GM18909 (cell line): ENCODE measurements around the gene PIERCE2.
A peak's percentile ranks its signal among the peaks of the same experiment; 100 is the strongest.
"Not testable (repeated sequence)": the region's sequence is repeated elsewhere in the genome, so short reads cannot be mapped to it uniquely, and the experiment has no call there.

Experiments
- ATAC-seq: cut with Tn5 transposase; IDR thresholded peaks from one replicate; pipeline ENCODE4 v1.9.1; 2021; ENCODE audit warnings: mild to moderate bottlenecking; ENCODE audit not compliant: unreplicated experiment, poor library complexity

Gene PIERCE2, protein sequence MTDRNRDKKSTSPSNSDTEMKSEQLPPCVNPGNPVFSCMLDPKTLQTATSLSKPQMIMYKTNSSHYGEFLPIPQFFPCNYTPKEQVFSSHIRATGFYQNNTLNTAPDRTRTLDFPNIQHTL

DNA sequence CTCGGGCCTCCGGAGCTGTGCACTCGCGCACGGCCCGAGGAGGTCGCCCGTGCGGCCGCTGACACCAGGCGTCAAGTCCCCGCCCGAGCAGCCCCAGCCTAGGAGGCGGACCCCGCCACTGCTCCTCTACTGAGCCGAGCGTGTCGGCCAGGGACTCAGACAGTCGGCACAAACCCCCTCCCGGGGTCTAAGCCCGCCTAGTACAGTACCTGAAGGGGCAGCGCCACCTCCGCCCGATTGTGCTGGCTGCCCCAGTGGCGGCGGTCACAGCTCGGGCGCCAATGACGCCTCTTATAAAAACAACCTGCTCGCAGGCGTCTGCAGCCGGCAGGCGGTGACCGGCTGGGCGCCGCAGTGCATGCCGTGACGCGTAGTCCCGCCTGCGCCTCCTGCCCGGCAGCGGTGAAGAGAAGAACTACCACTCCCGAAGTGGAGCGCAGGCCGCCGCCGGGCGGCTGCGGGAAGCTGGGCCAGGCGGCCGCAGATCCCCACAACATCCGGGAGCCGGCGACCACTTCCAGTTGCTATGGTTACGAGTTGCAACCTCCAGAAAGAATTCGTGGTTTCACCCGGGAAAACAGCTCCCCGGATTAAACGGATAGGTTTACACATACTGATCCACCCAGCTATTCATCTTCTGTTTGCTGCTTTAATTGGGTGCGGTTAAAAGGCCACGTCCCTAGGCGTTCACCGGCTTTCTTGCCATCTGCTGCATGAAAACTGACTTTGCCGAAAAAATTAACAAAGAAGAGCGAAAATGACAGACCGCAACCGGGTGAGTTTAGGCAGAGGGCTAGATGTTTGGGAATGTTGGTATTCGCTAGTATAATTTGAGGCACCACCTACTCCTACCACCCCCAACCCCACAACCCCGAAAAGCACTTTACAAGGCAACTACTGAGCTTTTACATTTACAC lies at the start of gene PIERCE2, which contains the start of gene CCPG1:
Gene PIERCE2 (plus strand): TSS at position 484 of the 917 bp plus-strand sequence. CDS start 274 bp downstream, at position 758.
Gene CCPG1 (minus strand): TSS at position 348 of the 917 bp plus-strand sequence. CDS start 18,935 bp downstream, outside the sequence.
- peak; percentile 94 for ATAC-seq

DNA sequence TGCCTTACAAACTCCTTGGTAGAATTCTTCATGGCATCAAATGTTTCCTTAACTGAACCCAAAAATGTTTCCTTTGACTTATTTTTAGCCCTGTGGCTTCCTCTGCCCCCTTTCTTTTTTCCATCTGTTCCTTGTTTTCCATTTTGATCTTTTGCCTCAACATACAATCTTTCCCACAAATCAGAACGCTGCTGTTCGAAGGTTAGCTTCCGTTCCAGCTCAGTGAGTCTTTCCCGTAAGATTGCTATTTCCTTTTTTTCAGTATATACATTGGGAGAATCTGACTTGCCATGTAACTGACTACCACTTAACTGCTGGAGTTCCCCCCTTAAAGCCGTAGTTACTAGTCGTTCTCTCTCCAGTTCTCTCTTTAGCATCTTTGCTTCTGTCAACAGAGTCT lies 48.0 kb upstream of the PIERCE2 start:
- ATAC-seq: no peak

DNA sequence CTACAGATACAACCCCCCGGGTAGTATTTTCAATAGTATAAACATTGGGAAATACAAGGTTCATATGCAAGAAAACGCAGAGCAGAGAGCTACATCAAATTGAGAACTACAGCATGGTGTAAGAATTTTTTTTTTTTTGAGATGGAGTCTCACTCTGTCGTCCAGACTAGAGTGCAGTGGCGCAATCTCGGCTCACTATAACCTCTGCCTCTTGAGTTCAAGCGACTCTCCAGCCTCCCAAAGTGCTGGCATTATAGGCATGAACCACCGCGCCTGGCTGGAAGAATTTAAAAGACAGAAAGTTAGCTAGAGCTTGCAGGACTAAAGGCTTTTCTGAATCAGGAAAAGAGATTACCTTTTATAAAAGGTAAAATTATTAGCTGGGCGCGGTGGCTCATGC lies 47.2 kb upstream of the PIERCE2 start:
- no peak for ATAC-seq

DNA sequence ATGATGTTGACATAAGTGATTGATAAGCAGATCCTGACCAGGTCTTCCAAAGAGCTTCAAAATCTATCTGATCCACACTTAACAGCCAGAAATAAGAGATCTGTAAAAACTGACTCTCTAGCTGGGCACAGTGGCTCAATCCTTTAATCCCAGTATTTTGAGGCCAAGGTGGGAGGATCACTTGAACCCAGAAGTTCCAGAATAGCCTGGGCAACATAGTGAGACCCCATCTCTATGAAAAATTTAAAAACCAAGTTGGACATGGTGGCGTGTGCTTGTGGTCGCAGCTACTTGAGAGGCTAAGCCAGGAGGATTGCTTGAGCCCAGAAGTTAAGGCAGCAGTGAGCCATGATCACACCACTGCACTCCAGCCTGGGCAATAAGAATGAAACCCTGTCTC lies 45.7 kb upstream of the PIERCE2 start:
- no peak for ATAC-seq

DNA sequence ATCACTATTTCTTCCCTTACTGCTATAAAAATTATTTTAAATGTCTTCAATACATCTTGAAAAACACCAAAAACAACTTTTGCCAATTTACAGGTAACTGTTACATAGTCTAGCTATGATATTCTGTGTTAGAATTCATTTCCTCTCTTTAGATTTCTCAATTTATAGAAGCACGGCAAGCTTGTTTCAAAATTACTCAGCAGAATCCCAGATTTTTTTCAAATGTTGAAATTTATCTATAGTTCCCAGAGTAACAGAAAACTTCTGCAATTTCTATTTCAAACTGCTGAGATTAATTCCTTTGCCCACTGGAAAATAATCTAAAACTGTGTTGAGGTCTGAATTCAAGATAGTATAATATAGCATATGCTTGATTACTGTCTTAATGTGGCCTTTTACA lies 41.3 kb upstream of the PIERCE2 start:
- no peak for ATAC-seq

DNA sequence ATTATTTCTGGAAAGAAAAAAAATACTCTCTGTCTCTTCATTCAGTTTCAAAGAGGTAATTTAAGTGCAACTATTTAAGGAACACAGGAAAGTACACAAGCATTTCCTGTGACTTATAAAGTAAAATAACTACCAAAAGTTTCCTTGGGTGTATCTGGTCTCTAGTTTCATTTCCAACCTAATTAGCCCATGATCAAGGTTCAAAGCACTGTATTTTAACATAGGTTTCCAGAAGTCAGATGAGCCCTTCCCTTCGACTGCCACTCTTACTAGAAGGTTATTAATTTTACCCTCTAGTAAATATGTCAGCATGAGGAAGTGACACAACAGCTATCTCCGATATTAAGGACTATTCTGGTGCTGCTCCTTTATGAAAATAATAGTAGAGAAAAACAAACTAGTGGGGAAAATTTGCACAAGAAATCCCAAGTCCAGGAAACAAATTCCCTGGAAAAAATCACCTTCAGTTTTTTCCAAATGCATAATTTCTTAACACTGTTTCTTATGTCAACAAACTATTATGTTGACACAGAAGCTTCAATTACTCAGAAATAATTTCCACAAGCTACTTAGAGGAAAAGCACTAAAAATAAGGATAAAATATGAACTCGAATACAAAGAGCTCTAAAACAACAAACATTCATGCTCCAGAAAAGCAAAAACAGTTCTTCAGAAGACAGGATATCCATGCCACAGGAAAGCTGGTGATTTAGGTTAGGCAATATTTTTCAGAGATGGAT lies 35.4 kb upstream of the PIERCE2 start:
- peak; percentile 70 for ATAC-seq

DNA sequence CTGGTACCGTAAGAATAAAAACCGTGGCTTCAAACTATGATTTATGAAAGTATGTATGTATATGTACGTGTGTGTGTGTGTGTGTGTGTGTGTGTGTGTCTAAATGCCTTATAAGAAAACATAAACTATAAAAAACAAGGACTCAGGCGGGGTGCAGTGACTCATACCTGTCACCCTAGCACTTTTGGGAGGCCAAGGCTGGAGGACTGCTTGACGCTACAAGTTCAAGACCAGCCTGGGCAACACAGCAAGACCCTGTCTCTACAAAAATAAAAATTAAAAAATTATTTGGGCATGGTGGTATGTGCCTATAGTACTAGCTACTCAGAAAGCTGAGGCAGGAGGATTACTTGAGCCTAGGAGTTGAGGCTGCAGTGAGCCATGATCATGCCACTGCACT lies 29.2 kb upstream of the PIERCE2 start:
- ATAC-seq: no peak

DNA sequence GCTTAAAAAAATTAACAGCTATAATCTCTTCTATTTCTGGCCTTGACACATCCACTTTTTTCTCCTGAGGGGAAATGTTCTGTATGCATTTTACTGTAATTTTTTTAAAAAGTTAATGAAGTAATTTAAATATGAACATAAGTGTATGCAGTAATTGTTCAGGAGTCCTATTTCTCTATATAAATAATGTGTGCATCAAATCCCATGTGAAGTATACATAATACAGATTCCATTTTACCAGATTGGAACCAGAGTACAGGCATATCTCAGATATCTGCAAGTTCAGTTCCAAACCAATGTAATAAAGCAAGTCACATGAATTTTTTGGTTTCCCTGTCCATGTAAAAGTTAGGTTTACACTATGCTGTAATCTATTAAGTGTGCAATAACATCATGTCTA lies 26.7 kb upstream of the PIERCE2 start:
- no peak for ATAC-seq

DNA sequence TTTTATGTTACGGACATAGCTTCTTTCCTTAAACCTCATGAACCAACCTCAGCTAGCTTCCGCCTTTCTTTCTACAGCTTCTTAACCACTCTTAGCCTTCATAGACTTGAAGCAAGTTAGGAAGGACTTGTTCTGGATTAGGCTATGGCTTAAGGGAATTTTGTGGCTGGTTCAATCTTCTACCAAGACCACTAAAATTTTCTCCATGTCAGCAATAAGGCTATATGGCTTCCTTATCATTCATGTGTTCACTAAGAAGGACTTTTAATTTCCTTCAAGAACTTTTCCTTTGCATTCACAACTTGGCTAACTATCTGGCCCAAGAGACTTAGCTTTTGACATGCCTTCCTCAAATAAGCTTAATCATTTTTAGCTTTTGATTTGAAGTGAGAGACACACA lies 24.6 kb upstream of the PIERCE2 start:
- ATAC-seq: no peak

DNA sequence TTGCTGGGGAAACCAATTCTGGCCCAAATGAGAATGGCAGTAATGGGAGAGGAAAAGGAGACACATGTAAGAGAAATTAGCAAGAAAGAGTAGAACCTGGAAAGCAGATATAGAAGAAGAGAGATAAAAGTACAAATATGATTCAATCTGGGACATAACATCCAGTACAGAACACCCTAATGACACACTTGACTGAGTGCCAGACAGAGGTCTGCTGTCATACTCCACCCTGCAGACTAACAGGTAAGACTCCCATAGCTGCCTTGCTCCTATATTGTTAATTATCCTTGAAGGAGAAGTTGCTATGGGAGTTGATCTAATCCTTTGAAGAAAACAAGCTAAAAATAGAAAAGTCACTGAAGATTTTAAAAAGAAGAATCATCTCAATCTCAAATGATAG lies 21.3 kb upstream of the PIERCE2 start:
- ATAC-seq: no peak

DNA sequence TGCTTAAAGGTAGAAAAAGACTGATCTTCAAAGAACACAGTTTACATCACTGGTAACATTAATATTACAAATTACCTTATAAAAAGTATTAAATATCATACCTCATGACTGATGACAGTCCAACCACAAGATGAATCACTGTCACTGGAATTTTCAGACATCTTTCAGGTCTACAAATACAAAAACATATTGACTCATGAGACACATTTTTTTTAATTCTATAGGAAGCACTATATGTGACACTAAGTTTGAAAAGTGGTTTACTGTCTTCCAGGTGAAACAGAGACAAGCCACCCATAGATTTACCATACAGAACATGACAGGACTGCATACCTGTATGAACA lies 19.1 kb upstream of the PIERCE2 start:
- ATAC-seq: no peak

DNA sequence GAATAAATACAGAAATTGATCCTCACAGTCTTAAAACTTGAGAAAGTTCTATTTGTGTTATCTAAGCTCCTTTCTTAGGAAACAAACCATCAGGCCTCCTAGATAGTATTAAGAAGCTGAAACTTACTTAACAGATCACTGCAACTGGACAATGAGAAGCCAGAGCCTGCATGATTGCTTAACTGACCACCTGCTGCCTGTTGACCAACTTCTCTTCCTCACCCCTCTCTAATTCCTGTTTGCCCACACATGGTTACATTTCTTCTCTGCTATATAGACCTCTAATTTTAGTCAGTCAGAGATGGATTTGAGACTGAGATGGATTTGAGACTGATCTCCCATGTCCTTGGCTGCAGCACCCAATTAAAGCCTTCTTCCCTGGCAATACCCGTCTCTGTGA lies 13.6 kb upstream of the PIERCE2 start:
- no peak for ATAC-seq

DNA sequence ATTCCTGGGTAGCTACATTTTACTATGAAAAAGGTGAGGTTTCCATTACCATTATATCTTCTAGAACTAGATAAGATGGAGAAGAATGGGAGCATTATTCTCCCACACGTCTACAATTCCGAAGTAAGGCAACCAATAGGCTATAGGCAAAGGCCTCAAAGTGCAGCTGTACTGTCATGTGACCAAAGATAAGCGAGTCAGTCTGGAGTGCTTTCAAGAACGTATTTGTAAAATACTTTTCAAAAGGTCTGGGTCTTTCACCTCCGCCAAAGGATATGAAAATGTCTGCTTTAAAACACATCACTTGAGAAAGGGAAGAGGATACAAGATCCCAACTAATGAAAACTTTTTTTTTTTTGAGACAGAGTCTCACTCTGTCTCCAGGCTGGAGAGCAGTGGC lies 10.1 kb upstream of the PIERCE2 start:
- no peak for ATAC-seq

DNA sequence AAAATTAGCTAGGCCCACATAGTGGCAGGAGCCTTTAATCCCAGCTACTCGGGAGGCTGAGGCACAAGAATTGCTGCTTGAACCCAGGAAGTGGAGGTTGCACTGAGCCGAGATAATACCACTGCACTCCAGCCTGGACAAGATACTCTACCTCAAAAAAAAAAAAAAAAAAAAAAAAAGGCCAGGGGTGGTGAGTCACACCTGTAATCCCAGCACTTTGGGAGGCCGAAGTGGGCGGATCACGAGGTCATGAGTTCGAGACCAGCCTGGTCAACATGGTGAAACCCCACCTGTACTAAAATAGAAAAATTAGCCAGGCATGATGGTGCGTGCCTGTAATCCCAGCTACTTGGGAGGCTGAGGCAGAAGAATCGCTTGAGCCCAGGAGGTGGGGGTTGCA lies 8.2 kb upstream of the PIERCE2 start:
- not testable (repeated sequence) for ATAC-seq

DNA sequence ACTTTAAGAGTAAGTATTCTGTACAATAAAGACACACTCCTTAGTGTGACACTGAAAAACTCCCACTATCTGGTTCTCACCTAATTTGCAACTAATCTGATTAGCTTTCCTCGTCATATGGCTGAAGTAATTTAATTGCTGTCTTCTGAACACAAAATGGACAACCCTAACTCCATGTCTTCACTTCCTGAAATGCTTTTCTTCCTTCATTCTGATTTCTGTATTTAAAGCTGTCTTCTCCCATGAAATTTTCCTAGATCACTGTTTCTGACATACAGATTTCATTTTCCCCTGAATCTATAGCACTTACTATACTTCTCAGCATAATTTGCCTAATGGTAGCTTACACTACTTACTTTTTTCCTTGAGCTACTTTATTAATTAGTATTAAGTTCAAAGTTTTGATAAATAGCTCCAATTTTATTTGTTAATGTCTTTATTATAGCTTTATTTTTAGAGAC lies 6.5 kb upstream of the PIERCE2 start:
- ATAC-seq: no peak

DNA sequence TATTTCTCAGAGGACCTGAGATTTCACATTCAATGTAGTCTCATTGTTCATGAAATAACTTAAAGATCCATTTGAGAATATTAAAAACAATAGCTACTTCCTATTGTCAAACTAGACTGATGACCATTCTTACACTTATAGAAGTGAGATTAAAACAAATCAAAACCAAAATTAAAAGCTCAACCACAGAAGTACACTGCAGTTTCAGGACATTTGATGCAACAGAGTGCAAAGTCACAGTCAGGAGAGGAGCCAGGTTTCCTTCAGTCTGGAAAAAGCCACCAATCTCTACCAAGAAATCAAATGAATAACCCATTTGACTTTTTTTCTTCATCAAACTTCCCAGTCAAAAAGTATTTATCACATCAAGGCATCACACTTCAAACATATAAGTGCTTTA lies 5.6 kb upstream of the PIERCE2 start:
- peak; percentile 52 for ATAC-seq

DNA sequence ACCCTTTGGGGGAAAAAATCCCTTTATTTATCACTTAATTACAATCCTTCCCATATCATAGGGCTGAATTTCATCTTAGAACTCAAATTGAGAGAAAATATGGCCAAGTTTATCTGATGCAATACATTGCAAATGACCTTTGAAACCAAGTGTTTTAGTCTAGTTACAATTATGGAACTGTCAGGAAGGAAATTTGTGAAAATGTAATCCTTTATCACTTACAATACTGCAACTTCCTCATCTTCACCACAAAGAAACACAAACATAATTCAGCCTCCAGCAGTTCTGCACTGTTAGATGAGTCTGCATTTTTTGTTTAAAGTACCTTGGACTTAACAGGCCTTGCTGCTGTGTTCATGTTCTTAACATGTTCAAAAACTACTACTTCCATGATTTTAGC lies 4.8 kb upstream of the PIERCE2 start:
- ATAC-seq: peak; percentile 8

DNA sequence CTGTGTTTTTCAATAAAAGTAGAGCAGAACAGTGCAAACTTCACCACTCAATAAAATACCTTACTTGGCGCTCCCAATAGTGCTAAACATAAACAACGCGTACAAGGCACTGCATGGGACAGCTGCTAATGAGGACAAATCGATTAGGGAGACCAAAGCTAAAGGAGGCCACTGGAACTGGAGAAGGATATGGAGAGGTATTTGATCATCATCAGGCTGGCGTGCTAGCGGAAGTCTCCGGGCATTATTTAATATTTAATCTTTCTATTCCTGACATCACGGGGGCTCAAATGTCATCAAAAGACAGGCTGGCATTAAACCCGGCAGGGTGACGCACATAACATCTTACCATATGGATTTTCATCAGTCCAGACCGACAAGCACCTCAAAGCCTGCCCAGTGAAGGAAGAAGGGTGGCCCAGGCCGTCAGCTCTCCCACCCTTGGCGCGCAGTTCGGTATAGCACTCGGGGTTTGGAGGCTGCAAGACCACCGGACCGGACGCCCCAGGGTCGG lies 740 bp upstream of the PIERCE2 start:
- ATAC-seq: peak; percentile 15

DNA sequence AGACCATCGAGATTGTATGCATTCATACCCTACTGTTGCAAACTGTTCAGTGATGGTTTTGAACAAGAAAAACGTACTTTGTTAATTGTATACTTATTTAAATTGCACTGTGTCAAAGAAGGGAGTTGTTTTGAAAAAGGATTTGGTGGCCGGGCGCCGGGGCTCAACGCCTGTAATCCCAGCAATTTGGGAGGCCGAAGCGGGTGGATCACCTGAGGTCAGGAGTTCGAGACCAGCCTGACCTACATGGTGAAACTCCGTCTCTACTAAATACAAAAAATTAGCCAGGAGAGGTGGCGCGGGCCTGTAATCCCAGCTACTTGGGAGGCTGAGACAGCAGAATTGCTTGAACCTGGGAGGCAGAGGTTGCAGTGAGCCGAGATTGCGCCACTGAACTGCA lies 681 bp downstream of the PIERCE2 start:
- not testable (repeated sequence) for ATAC-seq

DNA sequence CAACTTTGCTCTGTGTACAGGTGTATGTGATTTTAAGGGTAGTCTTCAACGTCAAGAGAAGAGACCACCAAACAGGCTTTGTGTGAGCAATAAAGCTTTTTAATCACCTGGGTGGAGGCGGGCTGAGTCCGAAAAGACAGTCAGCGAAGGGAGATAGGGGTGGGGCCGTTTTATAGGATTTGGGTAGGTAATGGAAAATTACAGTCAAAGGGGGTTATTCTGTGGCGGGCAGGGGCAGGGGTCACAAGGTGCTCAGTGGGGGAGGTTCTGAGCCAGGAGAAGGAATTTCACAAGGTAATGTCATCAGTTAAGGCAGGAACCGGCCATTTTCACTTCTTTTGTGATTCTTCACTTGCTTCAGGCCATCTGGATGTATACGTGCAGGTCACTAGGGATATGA lies 9.4 kb downstream of the PIERCE2 start:
- not testable (repeated sequence) for ATAC-seq
